Adipocyte (in vitro differentiated cells): ENCODE data around the gene ZCWPW1.
"Not testable (repeated sequence)": the region's sequence is repeated elsewhere in the genome, so short reads cannot be mapped to it uniquely, and the experiment has no call there.

ENCODE experiments used
- DNase-seq: peaks from one replicate; pipeline ENCODE4 v3.0.0-alpha.2; 2015; ENCODE audit warnings: low read depth
- H3K27me3 ChIP-seq: replicated peaks from 2 replicates; pipeline ENCODE4 v1.7.0; 2013; ENCODE audit warnings: mild to moderate bottlenecking, low read length, moderate library complexity; ENCODE audit not compliant: control insufficient read depth, insufficient read depth
- H3K36me3 ChIP-seq: 2 replicates; pipeline ENCODE4 v1.7.0; 2013; ENCODE audit warnings: low read length, mild to moderate bottlenecking, moderate library complexity; ENCODE audit not compliant: control insufficient read depth, insufficient read depth, severe bottlenecking
- H3K4me1 ChIP-seq: 2 replicates; pipeline ENCODE4 v1.7.0; 2013; ENCODE audit warnings: mild to moderate bottlenecking, low read length, moderate library complexity; ENCODE audit not compliant: control insufficient read depth, insufficient read depth
- H3K4me3 ChIP-seq: 2 replicates; pipeline ENCODE4 v1.7.0; 2013; ENCODE audit warnings: mild to moderate bottlenecking, low read length, moderate library complexity
- H3K9ac ChIP-seq: 2 replicates; pipeline ENCODE4 v1.7.0; 2013; ENCODE audit warnings: mild to moderate bottlenecking, low read length, moderate library complexity
- H3K9me3 ChIP-seq: 2 replicates; pipeline ENCODE4 v1.7.0; 2013; ENCODE audit warnings: mild to moderate bottlenecking, low read length, moderate library complexity; ENCODE audit not compliant: control insufficient read depth

The ZCWPW1 gene

DNA sequence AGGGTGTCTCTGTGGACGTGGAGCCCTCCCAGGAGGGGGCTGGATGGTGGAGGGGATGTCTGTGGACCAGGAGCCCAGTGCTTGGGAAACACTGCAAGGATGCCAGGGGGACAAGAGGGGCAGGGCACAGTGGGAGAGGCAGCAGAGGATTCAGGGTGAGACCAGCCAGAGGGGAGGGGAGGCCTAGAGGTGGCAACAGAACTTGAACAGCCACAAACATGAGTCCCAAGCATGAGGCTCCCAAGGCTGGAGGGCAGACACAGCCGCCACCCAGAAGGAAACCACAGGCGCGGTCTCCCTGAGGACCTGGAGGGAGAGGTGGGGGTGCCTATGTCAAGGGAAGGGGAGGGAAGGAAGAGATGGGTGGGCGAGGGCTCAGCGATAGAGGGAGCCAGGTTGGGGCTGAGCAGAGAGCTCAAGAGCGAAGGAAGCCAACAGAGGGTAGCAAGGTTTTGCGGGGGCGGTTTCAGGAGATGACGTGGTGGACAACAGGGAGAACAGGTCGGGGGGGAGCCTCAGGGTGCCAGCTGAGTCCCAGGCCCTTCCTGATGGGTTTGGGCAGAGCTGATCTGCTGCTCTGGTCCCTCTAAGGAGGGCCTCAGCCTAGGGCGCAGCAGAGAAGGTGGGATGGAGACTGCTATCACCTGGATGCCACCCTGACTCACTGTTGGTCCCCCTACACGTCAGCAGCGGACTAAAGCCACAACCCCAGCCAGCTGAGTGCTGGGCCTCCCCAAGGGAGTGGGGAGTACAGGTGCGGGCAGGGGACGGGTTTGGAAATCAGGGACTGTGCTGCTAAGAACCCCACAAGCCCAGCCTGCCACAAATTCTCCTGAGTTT lies 61.9 kb downstream of the ZCWPW1 start:
- Histone ChIP-seq H3K27me3 (no peaks in the 10 kb centered on the region), H3K36me3 (peaks cover 27% of the 10 kb centered on the region), H3K9ac (peak overlapping the region; percentile 71), H3K4me3 (no peak overlapping the region), H3K4me1 (peaks cover 35% of the 10 kb centered on the region), H3K9me3 (no peaks in the 10 kb centered on the region)
- DNase-seq: no peak

DNA sequence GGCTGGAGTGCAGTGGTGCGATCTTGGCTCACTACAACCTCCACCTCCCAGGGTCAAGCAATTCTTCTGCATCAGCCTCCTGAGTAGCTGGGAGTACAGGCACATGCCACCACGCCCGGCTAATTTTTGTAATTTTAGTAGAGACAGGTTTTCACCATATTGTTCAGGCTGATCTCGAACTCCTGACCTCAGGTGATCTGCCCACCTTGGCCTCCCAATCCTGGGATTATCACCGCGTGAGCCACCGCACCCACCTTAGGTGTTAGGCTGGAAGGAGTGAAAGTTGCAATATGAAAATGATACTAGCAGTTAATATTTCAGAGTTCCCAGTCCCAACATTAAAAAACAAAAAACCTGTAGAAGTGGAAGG lies 62.5 kb downstream of the ZCWPW1 start:
- H3K9me3 ChIP-seq, H3K4me3 ChIP-seq, DNase-seq, H3K27me3 ChIP-seq: not testable (repeated sequence)
- peak overlapping the region; percentile 71 for H3K9ac ChIP-seq
- H3K4me1 ChIP-seq: peaks cover 34% of the 10 kb centered on the region
- H3K36me3 ChIP-seq: peaks cover 33% of the 10 kb centered on the region

DNA sequence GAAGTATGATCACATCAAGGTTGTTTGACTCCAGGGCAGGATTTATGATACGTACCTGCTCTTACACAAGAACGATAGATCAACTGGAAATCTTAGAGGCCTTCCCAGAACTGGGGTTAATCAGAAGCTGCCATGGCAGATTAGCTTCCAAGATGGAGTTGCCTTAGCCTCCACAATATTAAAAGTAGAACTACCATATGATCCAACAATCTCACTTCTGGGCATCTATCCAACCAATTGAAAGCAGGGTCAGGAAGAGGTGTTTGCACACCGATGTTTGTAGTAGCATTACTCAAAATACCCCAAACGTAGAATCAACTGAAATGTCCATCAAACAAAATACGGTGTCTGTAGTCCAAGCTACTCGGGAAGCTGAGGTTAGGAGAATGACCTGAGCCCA lies 64.0 kb downstream of the ZCWPW1 start:
- Histone ChIP-seq H3K9me3 (no peaks in the 10 kb centered on the region), H3K4me1 (peaks cover 29% of the 10 kb centered on the region), H3K9ac (no peak overlapping the region), H3K27me3 (no peaks in the 10 kb centered on the region), H3K36me3 (peaks cover 46% of the 10 kb centered on the region), H3K4me3 (no peak overlapping the region)
- no peak for DNase-seq

DNA sequence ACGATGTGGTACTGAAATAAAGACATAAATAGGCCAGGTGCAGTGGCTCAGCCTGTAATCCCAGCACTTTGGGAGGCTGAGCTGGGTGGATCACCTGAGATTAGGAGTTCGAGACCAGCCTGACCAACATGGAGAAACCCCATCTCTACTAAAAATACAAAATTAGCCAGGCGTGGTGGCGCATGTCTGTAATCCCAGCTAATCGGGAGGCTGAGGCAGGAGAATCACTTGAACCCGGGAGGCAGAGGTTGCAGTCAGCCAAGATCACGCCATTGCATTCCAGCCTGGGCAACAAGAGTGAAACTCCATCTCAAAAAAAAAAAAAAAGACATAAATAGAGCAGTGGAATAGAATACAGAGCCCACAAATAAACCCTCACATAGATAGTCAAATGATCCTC lies 64.7 kb downstream of the ZCWPW1 start:
- not testable (repeated sequence) for H3K9me3 ChIP-seq, H3K4me3 ChIP-seq, H3K27me3 ChIP-seq, H3K9ac ChIP-seq, DNase-seq
- H3K36me3 ChIP-seq: peaks cover 53% of the 10 kb centered on the region
- peaks cover 29% of the 10 kb centered on the region for H3K4me1 ChIP-seq

DNA sequence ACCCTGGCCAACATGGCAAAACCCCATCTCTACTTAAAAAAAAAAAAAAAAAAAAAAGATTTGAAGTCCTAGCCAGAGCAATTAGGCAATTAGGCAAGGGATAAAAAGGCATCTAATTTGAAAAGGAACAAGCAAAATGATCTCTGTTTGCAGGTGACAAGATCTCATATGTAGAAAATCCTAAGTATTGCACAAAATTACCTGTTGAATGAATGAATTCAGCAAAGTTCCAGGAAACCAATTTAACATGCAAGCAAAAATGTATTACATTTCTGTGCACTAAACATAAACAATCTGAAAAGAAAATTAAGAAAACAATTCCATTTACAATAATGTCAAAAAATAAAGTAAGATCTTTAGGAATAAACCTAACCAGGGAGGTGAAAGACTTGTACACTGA lies 65.4 kb downstream of the ZCWPW1 start:
- Histone ChIP-seq H3K27me3 (no peaks in the 10 kb centered on the region), H3K4me3 (no peak overlapping the region), H3K9me3 (no peaks in the 10 kb centered on the region), H3K9ac (no peak overlapping the region), H3K4me1 (peaks cover 27% of the 10 kb centered on the region), H3K36me3 (peaks cover 60% of the 10 kb centered on the region)
- no peak for DNase-seq

DNA sequence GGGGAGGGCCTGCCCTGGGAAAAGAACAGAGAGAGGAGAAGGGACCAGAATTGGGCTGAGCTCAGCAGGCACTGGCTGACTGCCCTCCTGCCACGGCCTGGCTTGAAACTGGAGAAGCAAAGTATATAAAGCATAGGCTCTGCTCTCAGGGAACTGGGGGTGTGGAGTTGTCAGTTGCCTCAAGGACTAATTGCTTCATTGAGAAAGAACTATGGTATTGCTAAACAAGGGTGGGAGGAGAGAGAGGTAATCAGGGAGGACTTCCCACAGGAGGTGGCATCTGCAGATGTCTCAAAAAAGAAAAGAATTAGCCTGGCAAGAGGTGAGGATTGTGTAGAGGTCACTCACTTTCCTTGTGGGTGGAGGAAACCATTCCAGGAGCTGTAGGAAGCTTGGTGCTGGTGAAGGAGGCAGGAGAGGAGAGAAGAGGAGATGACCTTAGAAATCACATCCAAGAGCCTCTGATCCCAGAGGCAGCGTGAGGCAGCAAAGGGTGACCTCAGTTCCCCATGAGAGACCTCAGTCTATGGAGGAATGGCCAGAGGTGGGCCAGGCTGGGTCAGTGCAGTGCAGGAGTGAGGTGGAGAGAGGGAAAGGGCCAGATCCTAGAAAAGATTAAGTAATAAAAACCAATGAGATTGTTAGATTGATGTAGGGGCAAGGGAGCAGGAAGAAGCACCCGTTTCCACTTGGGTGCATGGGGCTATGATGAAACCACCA lies 68.2 kb downstream of the ZCWPW1 start:
- Histone ChIP-seq H3K9ac (no peak overlapping the region), H3K4me3 (no peak overlapping the region), H3K4me1 (peaks cover 4% of the 10 kb centered on the region), H3K27me3 (no peaks in the 10 kb centered on the region), H3K9me3 (no peaks in the 10 kb centered on the region), H3K36me3 (peaks cover 85% of the 10 kb centered on the region)
- DNase-seq: no peak

- no peak overlapping the region for H3K9ac ChIP-seq
- peaks cover 93% of the 10 kb centered on the region for H3K36me3 ChIP-seq
- H3K9me3 ChIP-seq: no peaks in the 10 kb centered on the region
- no peak for DNase-seq
- H3K4me3 ChIP-seq: no peak overlapping the region
- no peaks in the 10 kb centered on the region for H3K27me3 ChIP-seq
- no peaks in the 10 kb centered on the region for H3K4me1 ChIP-seq
These were observed 69.7 kb downstream of the ZCWPW1 start for GRCh38 chr7:100358857-100359212.

DNA sequence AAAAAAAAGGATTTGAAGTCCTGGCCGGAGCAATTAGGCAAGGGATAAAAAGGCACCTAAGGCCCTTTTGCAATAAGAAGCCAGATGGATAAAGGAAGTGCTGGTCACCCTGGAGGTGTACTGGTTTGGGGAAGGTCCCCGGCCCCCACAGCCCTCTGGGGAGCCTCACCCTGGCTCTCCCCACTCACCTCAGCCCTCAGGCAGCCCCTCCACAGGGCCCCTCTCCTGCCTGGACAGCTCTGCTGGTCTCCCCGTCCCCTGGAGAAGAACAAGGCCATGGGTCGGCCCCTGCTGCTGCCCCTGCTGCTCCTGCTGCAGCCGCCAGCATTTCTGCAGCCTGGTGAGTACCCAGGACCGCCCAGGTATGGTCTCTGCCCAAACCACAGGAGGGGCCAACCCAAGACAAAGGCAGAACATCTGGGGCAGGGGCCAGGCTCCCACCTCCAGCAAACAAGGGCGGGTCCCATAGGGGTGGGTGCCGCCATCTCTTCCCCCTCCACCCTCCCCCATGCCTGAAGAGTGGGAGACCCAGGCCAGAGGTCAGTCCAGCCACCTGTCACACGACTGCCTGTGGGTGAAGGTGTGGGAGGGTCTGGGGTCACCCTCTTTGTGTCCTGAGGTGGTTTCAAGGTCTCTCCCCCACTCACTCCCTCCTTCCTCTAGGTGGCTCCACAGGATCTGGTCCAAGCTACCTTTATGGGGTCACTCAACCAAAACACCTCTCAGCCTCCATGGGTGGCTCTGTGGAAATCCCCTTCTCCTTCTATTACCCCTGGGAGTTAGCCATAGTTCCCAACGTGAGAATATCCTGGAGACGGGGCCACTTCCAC lies 70.3 kb downstream of the ZCWPW1 start, which contains the start of gene PILRB:
Gene PILRB (plus strand): TSS at position 91 of the 830 bp plus-strand sequence. CDS start 186 bp downstream, at position 277.
- H3K36me3 ChIP-seq: peaks cover 90% of the 10 kb centered on the region
- no peak within 1 kb of the TSS for H3K4me3 ChIP-seq
- no peak within 1 kb of the TSS for H3K9ac ChIP-seq
- no peaks in the 10 kb centered on the region for H3K27me3 ChIP-seq
- H3K9me3 ChIP-seq: no peaks in the 10 kb centered on the region
- no peak for DNase-seq
- H3K4me1 ChIP-seq: no peaks in the 10 kb centered on the region

DNA sequence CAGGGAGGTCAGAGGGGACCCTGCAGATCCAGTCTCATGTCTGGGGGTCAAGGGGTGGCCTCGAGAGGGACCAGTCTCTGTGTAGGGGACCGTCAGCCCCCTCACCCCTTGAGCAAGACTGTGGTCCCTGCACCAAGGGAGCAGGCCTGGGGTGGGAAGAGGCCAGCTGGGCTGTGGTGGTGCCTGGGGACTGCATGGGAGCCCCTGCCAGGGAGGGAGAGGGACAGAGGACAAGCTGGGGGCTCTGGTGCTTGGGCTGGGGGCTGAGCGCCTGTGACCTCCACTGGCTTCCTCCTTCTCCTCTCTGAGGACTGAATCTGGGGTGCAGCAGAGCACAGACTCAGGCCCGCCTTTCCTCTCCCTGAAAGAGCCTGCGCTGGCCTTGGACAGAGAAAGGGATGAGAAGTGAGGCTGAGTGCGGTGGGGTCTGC lies 71.4 kb downstream of the ZCWPW1 start:
- no peak overlapping the region for H3K4me3 ChIP-seq
- H3K4me1 ChIP-seq: no peaks in the 10 kb centered on the region
- DNase-seq: no peak
- H3K9ac ChIP-seq: no peak overlapping the region
- H3K9me3 ChIP-seq: no peaks in the 10 kb centered on the region
- no peaks in the 10 kb centered on the region for H3K27me3 ChIP-seq
- peaks cover 84% of the 10 kb centered on the region for H3K36me3 ChIP-seq

DNA sequence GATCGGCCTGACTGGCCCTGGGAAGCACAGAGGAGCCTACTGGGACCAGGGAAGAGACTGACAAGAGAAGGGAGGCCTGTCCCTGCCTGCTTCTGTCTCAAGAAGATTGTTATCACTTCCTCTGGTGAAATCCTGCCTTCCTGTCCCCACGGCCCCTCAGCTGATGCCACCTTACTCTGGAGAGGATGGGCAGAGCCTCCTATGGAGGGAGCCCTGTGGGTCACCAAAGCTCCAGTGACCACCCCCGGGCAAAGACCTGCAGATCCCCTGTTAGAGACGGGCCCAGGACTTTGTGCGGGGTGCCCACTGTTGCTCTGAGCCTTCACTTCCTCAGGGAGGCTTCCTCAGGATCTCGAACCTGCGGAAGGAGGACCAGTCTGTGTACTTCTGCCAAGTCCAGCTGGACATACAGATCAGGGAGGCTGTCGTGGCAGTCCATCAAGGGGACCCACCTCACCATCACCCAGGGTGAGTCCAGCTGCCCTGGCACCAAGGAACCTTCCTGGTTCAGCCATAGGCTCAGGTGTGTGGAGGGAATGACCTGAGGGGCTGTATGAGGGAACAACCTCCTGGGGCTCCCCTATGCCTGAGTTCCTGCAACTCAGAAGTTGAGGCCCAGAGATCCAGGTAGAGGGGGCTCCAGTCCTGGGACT lies 72.0 kb downstream of the ZCWPW1 start:
- Histone ChIP-seq H3K4me1 (no peaks in the 10 kb centered on the region), H3K4me3 (no peak overlapping the region), H3K27me3 (no peaks in the 10 kb centered on the region), H3K36me3 (peaks cover 82% of the 10 kb centered on the region), H3K9me3 (no peaks in the 10 kb centered on the region), H3K9ac (no peak overlapping the region)
- DNase-seq: no peak
